Left ventricle myocardium inferior (tissue), 1 donor: ENCODE results near the gene DPP10. TPM values are rescaled to one million over a fixed set of nuclear protein-coding genes. Genes with fewer than 3 reads are reported as not detected.

Experiments used
- DNase-seq: peaks from one replicate; pipeline ENCODE4 v3.0.0-alpha.2; 2020
- H3K27ac ChIP-seq: fragments of 200-600 bp; replicated peaks from 2 replicates; pipeline ENCODE4 v1.8.0; 2021
- H3K27me3 ChIP-seq: fragments of 200-600 bp; 2 replicates; pipeline ENCODE4 v1.8.0; 2021; ENCODE audit warnings: low read depth
- H3K36me3 ChIP-seq: fragments of 200-600 bp; 2 replicates; pipeline ENCODE4 v1.8.0; 2021
- H3K4me1 ChIP-seq: fragments of 200-600 bp; 2 replicates; pipeline ENCODE4 v1.8.0; 2021
- H3K4me3 ChIP-seq: fragments of 200-600 bp; 2 replicates; pipeline ENCODE4 v1.8.0; 2021; ENCODE audit warnings: mild to moderate bottlenecking, moderate library complexity
- H3K9me3 ChIP-seq: fragments of 200-600 bp; replicated peaks from 2 replicates; pipeline ENCODE4 v1.8.0; 2021
- intact Hi-C: fragments of 100-400 bp; cut with micrococcal nuclease; formaldehyde crosslinking; loops from one replicate; pipeline ENCODE4 v1.11.0; 2022
- total RNA-seq: library from RNA; stranded (reverse); fragmentation: NEBNext Ultra II Directional; extraction: Animal tissue kit (Norgen Biotek cat#: 25700); gene quantifications from one replicate; pipeline ENCODE4 v1.2.1, GENCODE V29; 2021
- TF ChIP-seq, protein P1 (sequence below): fragments of 200-600 bp; IDR thresholded peaks from 2 replicates; pipeline ENCODE4 v1.8.0; 2021; ENCODE audit warnings: antibody characterized with exemption, mild to moderate bottlenecking, borderline replicate concordance
- donor health status: DM: no; HTN: yes; CAD: no; lungs with severe emphysema.

The DPP10 gene
- total RNA-seq, 1 donor from 2014 or later, result 0.16 TPM

GRCh38 chr2:114787486-114787885 lies 345.0 kb downstream of the DPP10 start:
- TF ChIP-seq, protein P1, sequence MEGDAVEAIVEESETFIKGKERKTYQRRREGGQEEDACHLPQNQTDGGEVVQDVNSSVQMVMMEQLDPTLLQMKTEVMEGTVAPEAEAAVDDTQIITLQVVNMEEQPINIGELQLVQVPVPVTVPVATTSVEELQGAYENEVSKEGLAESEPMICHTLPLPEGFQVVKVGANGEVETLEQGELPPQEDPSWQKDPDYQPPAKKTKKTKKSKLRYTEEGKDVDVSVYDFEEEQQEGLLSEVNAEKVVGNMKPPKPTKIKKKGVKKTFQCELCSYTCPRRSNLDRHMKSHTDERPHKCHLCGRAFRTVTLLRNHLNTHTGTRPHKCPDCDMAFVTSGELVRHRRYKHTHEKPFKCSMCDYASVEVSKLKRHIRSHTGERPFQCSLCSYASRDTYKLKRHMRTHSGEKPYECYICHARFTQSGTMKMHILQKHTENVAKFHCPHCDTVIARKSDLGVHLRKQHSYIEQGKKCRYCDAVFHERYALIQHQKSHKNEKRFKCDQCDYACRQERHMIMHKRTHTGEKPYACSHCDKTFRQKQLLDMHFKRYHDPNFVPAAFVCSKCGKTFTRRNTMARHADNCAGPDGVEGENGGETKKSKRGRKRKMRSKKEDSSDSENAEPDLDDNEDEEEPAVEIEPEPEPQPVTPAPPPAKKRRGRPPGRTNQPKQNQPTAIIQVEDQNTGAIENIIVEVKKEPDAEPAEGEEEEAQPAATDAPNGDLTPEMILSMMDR, result no peak
- DNase-seq, result no peak
- Histone ChIP-seq H3K4me1 (peaks cover 13% of the 10 kb centered on the region), H3K9me3 (no peaks in the 10 kb centered on the region), H3K27ac (no peak overlapping the region), H3K4me3 (no peak overlapping the region), H3K27me3 (no peaks in the 10 kb centered on the region), H3K36me3 (no peaks in the 10 kb centered on the region)
- intact Hi-C loops, result no loop called here

DNA sequence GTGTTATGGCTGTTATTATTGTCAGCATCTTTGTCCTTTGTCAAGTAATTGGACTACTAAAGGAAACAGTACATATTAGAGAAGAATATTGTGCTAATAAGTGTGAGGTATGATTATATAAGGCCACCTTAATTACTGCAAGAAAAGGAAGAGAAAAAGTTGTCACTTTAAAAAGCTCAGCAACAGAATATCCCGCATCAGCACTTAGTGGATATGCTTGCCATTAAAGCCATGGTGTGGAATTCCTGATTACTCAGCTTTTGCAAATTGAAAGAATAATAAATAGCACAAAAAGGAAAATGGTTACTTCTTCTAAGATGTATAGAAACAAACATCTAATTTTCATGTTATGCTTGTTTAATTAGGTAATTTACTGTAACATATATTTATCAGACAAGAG lies 347.5 kb downstream of the DPP10 start:
- TF ChIP-seq, protein P1, result no peak
- Histone ChIP-seq H3K4me3 (no peak overlapping the region), H3K27ac (no peak overlapping the region), H3K27me3 (no peaks in the 10 kb centered on the region), H3K4me1 (peaks cover 3% of the 10 kb centered on the region), H3K36me3 (no peaks in the 10 kb centered on the region), H3K9me3 (no peaks in the 10 kb centered on the region)
- intact Hi-C loops, result no loop called here
- DNase-seq, result no peak

- Histone ChIP-seq H3K4me1 (no peaks in the 10 kb centered on the region), H3K9me3 (no peaks in the 10 kb centered on the region), H3K36me3 (no peaks in the 10 kb centered on the region), H3K27ac (no peak overlapping the region), H3K27me3 (no peaks in the 10 kb centered on the region), H3K4me3 (no peak overlapping the region)
- TF ChIP-seq, protein P1, result no peak
- DNase-seq, result no peak
- intact Hi-C loops, result no loop called here
Observed at GRCh38 chr2:114797540-114797939, 355.1 kb downstream of the DPP10 start.

DNA sequence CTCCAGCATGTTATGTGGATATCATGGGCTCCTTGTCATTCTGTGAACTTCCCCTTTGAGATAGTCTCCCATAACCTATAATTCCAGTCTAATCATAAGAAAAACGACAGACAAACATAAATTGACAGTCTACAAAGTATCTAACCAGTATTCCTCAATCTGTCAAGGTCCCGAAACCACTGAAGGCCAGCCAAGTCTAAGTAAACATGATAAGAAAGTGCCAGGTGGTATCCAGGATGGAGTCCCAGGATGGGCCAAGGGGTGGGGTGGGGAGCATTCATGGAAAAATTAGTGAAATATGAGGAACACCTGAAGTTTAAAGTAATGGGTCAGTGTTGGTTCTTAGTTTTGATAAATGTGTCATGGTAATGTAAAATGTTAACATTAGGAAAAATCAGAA lies 355.5 kb downstream of the DPP10 start:
- Histone ChIP-seq H3K27ac (no peak overlapping the region), H3K36me3 (no peaks in the 10 kb centered on the region), H3K4me3 (no peak overlapping the region), H3K27me3 (no peaks in the 10 kb centered on the region), H3K4me1 (no peaks in the 10 kb centered on the region), H3K9me3 (no peaks in the 10 kb centered on the region)
- DNase-seq, result no peak
- intact Hi-C loops, result no loop called here
- TF ChIP-seq, protein P1, result no peak

DNA sequence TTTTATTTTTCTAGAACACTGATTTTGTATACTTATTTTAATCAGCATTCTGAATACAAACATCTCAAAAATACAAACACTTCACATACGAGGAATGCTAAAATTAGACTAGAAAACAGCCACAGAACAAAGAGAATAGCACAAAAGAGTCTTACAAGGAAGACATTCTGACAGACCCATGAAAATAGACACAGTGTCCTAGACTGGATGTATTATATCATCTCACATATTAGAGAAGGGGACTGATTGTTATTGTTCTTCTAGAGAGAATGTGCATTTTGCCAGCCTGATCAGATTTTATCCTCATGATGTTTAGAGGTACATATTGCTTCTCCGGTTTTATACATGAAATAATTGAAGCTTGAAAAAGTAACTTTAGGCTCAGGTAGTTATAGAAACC lies 357.9 kb downstream of the DPP10 start:
- DNase-seq, result no peak
- TF ChIP-seq, protein P1, result no peak
- H3K27me3 ChIP-seq, result no peaks in the 10 kb centered on the region
- H3K9me3 ChIP-seq, result no peaks in the 10 kb centered on the region
- H3K36me3 ChIP-seq, result no peaks in the 10 kb centered on the region
- no peak overlapping the region for H3K4me3 ChIP-seq
- no peak overlapping the region for H3K27ac ChIP-seq
- no peaks in the 10 kb centered on the region for H3K4me1 ChIP-seq
- intact Hi-C loops, result no loop called here

GRCh38 chr2:114805195-114805594 lies 362.8 kb downstream of the DPP10 start:
- H3K4me3 ChIP-seq, result no peak overlapping the region
- H3K4me1 ChIP-seq, result no peaks in the 10 kb centered on the region
- no peak overlapping the region for H3K27ac ChIP-seq
- no peak for DNase-seq
- H3K36me3 ChIP-seq, result no peaks in the 10 kb centered on the region
- no peaks in the 10 kb centered on the region for H3K27me3 ChIP-seq
- no peaks in the 10 kb centered on the region for H3K9me3 ChIP-seq
- intact Hi-C loops, result no loop called here
- TF ChIP-seq, protein P1, result no peak
